NOMO-1 treated with dmso at 0.1 percent for 144 hours (cell line): ENCODE data around the gene MTF1.
"Not testable (repeated sequence)": the region's sequence is repeated elsewhere in the genome, so short reads cannot be mapped to it uniquely, and the experiment has no call there.

ENCODE experiments used
- DNase-seq: peaks from one replicate; lab custom pipeline; 2025; ENCODE audit not compliant: unreplicated experiment; lab: John Stamatoyannopoulos, UW

Gene MTF1

GRCh38 chr1:37859507-37860345 lies at the start of gene MTF1:
MTF1 (minus strand) TSS chr1:37859592; CDS start chr1:37857658, 1,934 bp downstream.
- DNase-seq: peak; percentile 95

GRCh38 chr1:37908531-37908930 lies 49.1 kb upstream of the MTF1 start:
- not testable (repeated sequence) for DNase-seq

DNA sequence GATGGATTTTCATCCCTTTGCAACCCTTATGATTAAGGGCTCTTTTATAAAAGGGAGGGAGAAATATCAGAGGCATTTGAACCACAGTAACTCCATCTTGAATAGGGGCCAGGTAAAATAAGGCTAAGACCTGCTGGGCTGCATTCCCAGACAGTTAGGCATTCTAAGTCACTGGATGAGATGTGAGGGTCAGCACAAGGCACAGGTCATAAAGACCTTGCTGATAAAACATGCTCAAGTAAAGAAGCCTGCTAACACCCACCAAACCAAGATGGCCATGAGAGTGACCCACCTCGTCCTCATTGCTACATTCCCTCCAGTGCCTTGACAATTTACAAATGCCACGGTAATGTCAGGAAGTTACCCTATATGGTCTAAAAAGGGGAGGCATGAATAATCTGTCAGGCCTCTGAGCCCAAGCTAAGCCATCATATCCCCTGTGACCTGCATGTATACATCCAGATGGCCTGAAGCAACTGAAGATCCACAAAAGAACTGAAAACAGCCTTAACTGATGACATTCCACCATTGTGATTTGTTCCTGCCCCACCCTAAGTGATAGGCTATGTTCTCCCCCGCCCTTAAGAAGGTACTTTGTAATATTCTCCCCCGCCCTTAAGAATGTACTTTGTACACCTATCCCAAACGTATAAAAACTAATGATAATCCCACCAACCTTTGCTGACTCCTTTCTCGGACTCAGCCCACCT lies 48.2 kb upstream of the MTF1 start:
- not testable (repeated sequence) for DNase-seq

GRCh38 chr1:37906591-37906990 lies 47.2 kb upstream of the MTF1 start:
- not testable (repeated sequence) for DNase-seq

DNA sequence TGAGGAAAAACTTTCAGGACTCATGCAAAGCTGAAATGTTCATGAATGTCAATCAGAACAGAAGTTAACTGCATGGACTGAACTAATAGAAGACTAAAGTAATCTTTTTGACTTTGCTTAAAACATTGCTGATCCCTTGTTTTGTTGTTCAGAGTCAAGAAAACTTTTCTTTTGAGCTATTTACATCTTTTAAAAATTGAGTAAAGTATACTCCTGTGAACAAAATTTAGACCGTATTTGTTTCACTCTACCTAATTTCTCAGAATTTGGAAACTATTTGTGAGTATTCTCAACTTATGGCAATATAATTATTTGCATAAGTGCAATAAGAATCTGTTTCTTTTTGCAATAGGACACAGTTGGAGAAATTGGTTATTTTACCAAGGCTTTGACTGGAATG lies 46.3 kb upstream of the MTF1 start:
- no peak for DNase-seq

DNA sequence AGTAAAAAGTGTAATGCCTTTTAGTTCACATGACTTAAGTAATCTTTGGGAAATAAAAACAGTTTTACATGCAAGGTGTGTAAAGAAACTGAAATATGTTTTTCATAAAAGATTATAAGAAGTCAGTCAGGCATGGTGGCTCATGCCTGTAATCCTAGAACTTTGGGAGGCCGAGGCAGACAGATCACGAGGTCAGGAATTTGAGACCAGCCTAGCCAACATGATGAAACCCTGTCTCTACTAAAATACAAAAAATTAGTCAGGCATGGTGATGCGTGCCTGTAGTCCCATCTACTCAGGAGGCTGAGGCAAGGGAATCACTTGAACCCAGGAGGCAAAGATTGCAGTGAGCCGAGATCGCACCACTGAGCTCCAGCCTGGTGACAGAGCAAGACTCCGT lies 44.5 kb upstream of the MTF1 start:
- DNase-seq: not testable (repeated sequence)

- no peak for DNase-seq
These were observed 43.6 kb upstream of the MTF1 start for GRCh38 chr1:37902983-37903382.

DNA sequence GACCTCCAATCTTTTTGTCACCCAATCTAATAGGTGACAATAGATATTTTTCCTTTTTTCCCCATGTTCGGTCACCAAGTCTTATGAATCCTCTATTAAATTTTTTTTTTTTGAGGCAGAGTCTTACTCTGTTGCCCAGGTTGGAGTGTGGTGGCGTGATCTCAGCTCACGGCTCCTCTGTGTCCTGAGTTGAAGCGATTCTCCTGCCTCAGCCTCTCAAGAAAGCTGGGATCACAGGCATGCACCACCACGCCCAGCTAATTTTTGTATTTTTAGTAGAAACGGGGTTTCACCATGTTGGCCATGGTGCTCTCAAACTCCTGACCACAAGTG lies 42.5 kb upstream of the MTF1 start:
- DNase-seq: no peak

GRCh38 chr1:37901191-37901892 lies 42.0 kb upstream of the MTF1 start:
- no peak for DNase-seq

DNA sequence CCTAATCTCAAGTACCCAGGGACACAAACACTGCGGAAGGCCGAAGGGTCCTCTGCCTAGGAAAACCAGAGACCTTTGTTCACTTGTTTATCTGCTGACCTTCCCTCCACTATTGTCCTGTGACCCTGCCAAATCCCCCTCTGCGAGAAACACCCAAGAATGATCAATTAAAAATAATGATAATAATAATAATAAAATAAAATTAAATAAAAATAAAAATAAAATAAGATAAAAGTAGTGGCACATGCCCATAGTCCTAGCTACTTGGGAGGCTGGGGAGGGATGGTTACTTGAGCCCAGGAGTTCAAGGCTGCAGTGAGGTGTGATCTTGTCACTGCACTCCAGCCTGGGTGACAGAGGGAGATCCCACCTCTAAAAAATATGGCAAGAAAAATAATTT lies 38.2 kb upstream of the MTF1 start:
- DNase-seq: not testable (repeated sequence)

DNA sequence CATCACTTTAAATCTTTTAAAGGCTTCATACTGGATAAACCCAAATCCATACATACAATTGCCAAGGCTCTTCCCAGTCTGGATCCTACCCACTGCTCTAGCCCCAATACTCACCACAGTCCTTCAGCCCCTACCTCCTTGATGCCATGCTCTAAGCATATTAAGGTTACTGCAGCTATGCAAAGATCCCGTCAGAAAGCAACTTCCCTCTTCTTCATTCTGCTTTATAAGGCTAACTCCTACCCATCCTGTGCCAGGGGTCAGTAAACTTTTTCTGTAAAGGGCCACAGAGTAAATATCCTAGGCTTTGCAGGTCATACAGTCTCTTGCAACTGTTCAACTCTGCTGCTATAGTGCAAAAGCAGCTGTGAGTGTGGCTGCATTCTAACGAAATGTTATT lies 34.3 kb upstream of the MTF1 start:
- no peak for DNase-seq

GRCh38 chr1:37892151-37893047 lies 33.0 kb upstream of the MTF1 start:
- DNase-seq: no peak

DNA sequence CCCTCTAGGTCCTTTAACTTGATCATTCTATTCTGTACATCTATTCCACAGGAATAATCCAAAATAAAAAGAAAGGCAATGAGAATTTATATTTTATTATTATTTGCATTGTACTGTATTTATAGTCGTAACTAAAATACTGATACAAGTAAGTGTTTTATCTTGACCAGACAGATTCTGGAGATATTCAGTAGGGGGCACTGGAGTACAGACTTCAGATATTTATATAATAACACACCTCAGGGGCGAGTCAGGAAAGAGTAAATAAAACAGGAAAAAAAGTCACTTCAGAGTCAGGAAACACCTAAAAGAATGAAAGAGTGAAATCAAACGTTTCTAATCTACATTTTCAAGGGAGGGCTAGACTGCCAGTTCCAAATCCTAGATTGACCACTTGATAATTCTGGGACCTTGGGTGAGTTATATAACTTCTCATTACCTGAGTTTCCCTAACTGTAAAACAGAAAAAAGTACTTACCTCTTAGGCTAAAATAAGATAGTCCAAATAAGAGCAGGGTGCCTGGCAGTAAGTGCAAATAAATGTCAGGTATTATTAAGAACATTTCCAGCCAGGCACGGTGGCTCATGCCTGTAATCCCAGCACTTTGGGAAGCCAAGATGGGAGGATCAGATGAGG lies 31.1 kb upstream of the MTF1 start:
- no peak for DNase-seq

- DNase-seq: no peak
These were observed 28.8 kb upstream of the MTF1 start for GRCh38 chr1:37888022-37888700.

DNA sequence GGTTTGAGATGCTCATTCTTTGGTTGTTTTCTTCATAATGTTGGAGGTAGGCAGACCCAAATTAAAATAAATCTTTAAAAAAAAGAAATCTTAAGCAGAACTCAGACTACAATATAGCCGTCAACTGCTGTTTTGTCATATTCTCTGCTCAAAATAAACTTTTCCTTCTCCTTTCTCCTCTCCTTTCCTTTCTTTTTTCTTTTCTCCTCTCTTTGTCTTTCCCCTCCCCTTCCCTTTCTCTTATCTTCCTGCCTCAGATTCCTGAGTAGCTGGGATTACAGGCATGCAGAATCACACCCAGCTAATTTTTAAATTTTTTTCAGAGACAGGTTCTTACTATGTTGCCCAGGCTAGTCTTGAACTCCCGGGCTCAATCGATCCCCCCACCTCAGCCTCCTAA lies 24.8 kb upstream of the MTF1 start:
- no peak for DNase-seq

- no peak for DNase-seq
These were observed 24.3 kb upstream of the MTF1 start for GRCh38 chr1:37883671-37884070.

GRCh38 chr1:37879865-37880264 lies 20.5 kb upstream of the MTF1 start:
- DNase-seq: no peak

GRCh38 chr1:37878071-37878470 lies 18.7 kb upstream of the MTF1 start:
- no peak for DNase-seq

DNA sequence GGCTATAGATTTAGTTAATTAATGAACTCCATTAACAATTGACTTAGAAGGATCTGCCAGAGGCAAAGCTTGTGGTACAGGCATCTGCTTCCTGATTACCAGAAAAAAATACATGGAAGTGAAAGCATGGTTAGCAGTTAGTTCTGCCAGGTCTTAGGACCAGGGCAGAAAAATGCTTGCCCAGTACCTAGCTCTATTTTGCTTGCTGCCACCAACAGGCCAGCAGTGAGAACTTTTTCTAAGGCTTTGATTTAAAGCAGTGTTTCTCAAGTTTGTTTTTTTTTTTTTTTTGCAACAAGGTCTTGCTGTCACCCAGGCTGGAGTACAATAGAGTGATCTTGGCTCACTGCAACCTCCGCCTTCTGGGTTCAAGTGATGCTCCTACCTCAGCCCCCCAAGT lies 16.4 kb upstream of the MTF1 start:
- no peak for DNase-seq

DNA sequence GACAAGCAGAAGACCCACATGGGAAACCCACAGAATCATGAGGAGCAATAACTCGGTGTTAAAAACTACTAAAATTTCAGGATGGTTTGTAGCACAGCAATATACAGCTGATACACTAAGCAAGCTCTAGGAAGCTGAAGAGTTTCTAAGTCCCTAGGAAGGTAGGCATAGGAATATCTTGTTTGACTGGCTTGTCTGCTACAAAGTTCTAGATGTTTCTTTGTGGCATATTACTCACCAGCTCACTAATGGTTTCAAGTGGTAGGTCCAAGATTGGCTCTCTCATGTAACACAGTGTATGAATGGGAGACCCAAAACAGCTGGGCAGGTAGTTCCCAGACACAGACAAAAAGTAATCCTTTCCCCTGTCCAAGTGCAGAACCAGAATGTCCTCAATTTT lies 13.3 kb upstream of the MTF1 start:
- no peak for DNase-seq
